CD4-positive, alpha-beta T cell (primary cell): ENCODE measurements around the gene TMEM38A. TPM values are rescaled to one million over a fixed set of nuclear protein-coding genes. Genes with fewer than 3 reads are reported as not detected.

Experiments
- ATAC-seq: fragments of 200-7000 bp; cut with Tn5 transposase; one replicate; pipeline ENCODE4 v1.10.0; 2022; ENCODE audit warnings: mild to moderate bottlenecking; ENCODE audit not compliant: poor library complexity
- CTCF ChIA-PET: fragments of 350-600 bp; sonication (Branson Sonifier 250); formaldehyde crosslinking; loops from one replicate; lab custom pipeline; 2021; ENCODE audit warnings: antibody characterized with exemption, inconsistent platforms; lab: Charles Lee
- POLR2A ChIA-PET: fragments of 350-600 bp; sonication (Branson Sonifier 250); formaldehyde crosslinking; loops from one replicate; lab custom pipeline; 2021; ENCODE audit warnings: antibody characterized with exemption, inconsistent platforms; lab: Charles Lee
- DNase-seq, 14 experiments: peaks; one replicate each; pipeline ENCODE4 v3.0.0-alpha.2; 2013 to 2020; ENCODE audit warnings: mixed read lengths in 2 of 14
- H3K27ac ChIP-seq, 2 donors: one replicate each; pipeline versions ENCODE4 v1.5.1 to v1.7.0; 2013; ENCODE audit warnings: low read length in 2 of 2, low read depth in 1 of 2, mild to moderate bottlenecking in 1 of 2
- H3K27me3 ChIP-seq, 2 experiments: 1 replicate in 1 of 2; 2 replicates in 1 of 2; pipeline versions ENCODE4 v1.6.1 to v1.7.0; 2013; ENCODE audit warnings: low read length in 2 of 2, control low read depth in 1 of 2, mild to moderate bottlenecking in 1 of 2, moderate library complexity in 1 of 2; ENCODE audit not compliant: insufficient read depth in 2 of 2, control insufficient read depth in 1 of 2
- H3K36me3 ChIP-seq: one replicate; pipeline ENCODE4 v1.6.1; 2013; ENCODE audit warnings: low read length, control low read depth; ENCODE audit not compliant: insufficient read depth
- H3K4me1 ChIP-seq: one replicate; pipeline ENCODE4 v1.6.1; 2013; ENCODE audit warnings: low read length, control low read depth; ENCODE audit not compliant: insufficient read depth
- H3K4me3 ChIP-seq: one replicate; pipeline ENCODE4 v1.5.1; 2013; ENCODE audit warnings: mild to moderate bottlenecking, low read length, moderate library complexity
- H3K9me3 ChIP-seq, 2 experiments: 1 replicate in 1 of 2; 2 replicates in 1 of 2; pipeline versions ENCODE4 v1.6.1 to v1.7.0; 2013; ENCODE audit warnings: low read length in 2 of 2, mild to moderate bottlenecking in 2 of 2, control low read depth in 1 of 2, moderate library complexity in 1 of 2; ENCODE audit not compliant: control insufficient read depth in 1 of 2, insufficient read depth in 1 of 2
- H3K27ac Mint-ChIP-seq: one replicate; pipeline ENCODE4 v1.8.0; 2020; ENCODE audit warnings: mixed read lengths
- H3K27me3 Mint-ChIP-seq: one replicate; pipeline ENCODE4 v1.8.0; 2021; ENCODE audit warnings: mixed read lengths
- H3K36me3 Mint-ChIP-seq: one replicate; pipeline ENCODE4 v1.8.0; 2021; ENCODE audit warnings: low read depth, mixed read lengths
- H3K4me1 Mint-ChIP-seq: one replicate; pipeline ENCODE4 v1.8.0; 2021; ENCODE audit warnings: low read depth, mixed read lengths
- H3K4me3 Mint-ChIP-seq: one replicate; pipeline ENCODE4 v1.8.0; 2020; ENCODE audit warnings: mild to moderate bottlenecking, mixed read lengths
- H3K9me3 Mint-ChIP-seq: one replicate; pipeline ENCODE4 v1.8.0; 2020; ENCODE audit warnings: mixed read lengths
- CTCF ChIP-seq: fragments of 200-600 bp; IDR thresholded peaks from one replicate; pipeline ENCODE4 v1.8.0; 2022; ENCODE audit warnings: antibody characterized with exemption, mild to moderate bottlenecking
- intact Hi-C, 2 experiments: fragments of 100-400 bp; cut with DNase I in 1 of 2; cut with micrococcal nuclease in 1 of 2; formaldehyde crosslinking; loops; one replicate each; pipeline versions ENCODE4 v1.15.1 to v1.9.0; 2023 to 2025; cut with DNase I, micrococcal nuclease
- total RNA-seq, 174 experiments: library from RNA in 2 of 174; stranded (reverse) in 2 of 174; gene quantifications; one replicate each; pipeline ENCODE4 v1.2.3 and lab custom pipeline; 2021 to 2026

Gene TMEM38A
- total RNA-seq, 2 experiments from 2014 or later = 0.59 TPM; not detected in 1

GRCh38 chr19:16637535-16637934, 23.4 kb upstream of the TMEM38A start:
- TF ChIP-seq CTCF = no peak
- Histone ChIP-seq H3K9me3 (no peaks in the 10 kb centered on the region), H3K36me3 (peaks cover 57% of the 10 kb centered on the region), H3K27ac (no peak overlapping the region), H3K27me3 (no peaks in the 10 kb centered on the region), H3K4me1 (peaks cover 2% of the 10 kb centered on the region), H3K4me3 (no peak overlapping the region)
- ChIA-PET CTCF (interaction anchor here (1.2 kb wide), 1 partner anchor 110 kb away, joined by 3 read pairs; no protein-coding TSS in a partner anchor), POLR2A (no interaction called here)
- Mint-ChIP-seq H3K9me3 (no peaks in the 10 kb centered on the region), H3K4me3 (no peak overlapping the region), H3K36me3 (peaks cover 76% of the 10 kb centered on the region), H3K27me3 (no peaks in the 10 kb centered on the region), H3K4me1 (peaks cover 12% of the 10 kb centered on the region), H3K27ac (peak overlapping the region; percentile 53)
- no peak for ATAC-seq
- intact Hi-C loops = no loop called here
- DNase-seq = no peak

- intact Hi-C loops = no loop called here
- ATAC-seq (no peak), DNase-seq (no peak)
- Mint-ChIP-seq H3K4me3 (no peak overlapping the region), H3K36me3 (peaks cover 79% of the 10 kb centered on the region), H3K27me3 (no peaks in the 10 kb centered on the region), H3K27ac (peak overlapping the region; percentile 2), H3K9me3 (no peaks in the 10 kb centered on the region), H3K4me1 (peaks cover 14% of the 10 kb centered on the region)
- Histone ChIP-seq H3K9me3 (no peaks in the 10 kb centered on the region), H3K27ac (no peak overlapping the region), H3K4me3 (no peak overlapping the region), H3K27me3 (no peaks in the 10 kb centered on the region), H3K36me3 (peaks cover 64% of the 10 kb centered on the region), H3K4me1 (peaks cover 2% of the 10 kb centered on the region)
- TF ChIP-seq CTCF = no peak
- CTCF ChIA-PET = interaction anchor here (0.7 to 1.2 kb wide), 2 partner anchors 9 to 21 kb away, joined by 3 to 4 read pairs; no protein-coding TSS in a partner anchor
- POLR2A ChIA-PET = interaction anchor here (1.7 kb wide), 1 partner anchor 10 kb away, joined by 7 read pairs; the partner anchor contains the start of gene MED26
Measured at GRCh38 chr19:16638666-16639065, 22.3 kb upstream of the TMEM38A start.

GRCh38 chr19:16640951-16641350, 20.0 kb upstream of the TMEM38A start:
- Mint-ChIP-seq H3K27ac (no peak overlapping the region), H3K4me1 (peaks cover 17% of the 10 kb centered on the region), H3K27me3 (no peaks in the 10 kb centered on the region), H3K36me3 (peaks cover 86% of the 10 kb centered on the region), H3K9me3 (no peaks in the 10 kb centered on the region), H3K4me3 (no peak overlapping the region)
- peaks cover 2% of the 10 kb centered on the region for H3K4me1 ChIP-seq
- intact Hi-C loops = no loop called here
- H3K36me3 ChIP-seq = peaks cover 77% of the 10 kb centered on the region
- no peak for TF ChIP-seq CTCF
- no peaks in the 10 kb centered on the region for H3K27me3 ChIP-seq
- no peak overlapping the region for H3K4me3 ChIP-seq
- POLR2A ChIA-PET = no interaction called here
- ATAC-seq (no peak), DNase-seq (no peak)
- no peaks in the 10 kb centered on the region for H3K9me3 ChIP-seq
- CTCF ChIA-PET = no interaction called here
- no peak overlapping the region for H3K27ac ChIP-seq
